Activated CD8-positive, alpha-beta T cell treated with anti-CD3 and anti-CD28 coated beads, Interleukin-2, amount 10 ng/mL, durations not matched to agents 7 days and 5 days (primary cell): ENCODE data around the gene NARF. TPM values are rescaled to one million over a fixed set of nuclear protein-coding genes. Genes with fewer than 3 reads are reported as not detected.
A peak's percentile ranks its signal among the peaks of the same experiment; 100 is the strongest.

Experiments used
- ATAC-seq: fragments of 150-1000 bp; cut with Tn5 transposase; one replicate; pipeline ENCODE4 v1.10.0; 2021; ENCODE audit warnings: moderate library complexity
- CTCF ChIA-PET: fragments of 350-600 bp; sonication (Branson Sonifier 250); formaldehyde crosslinking; loops from one replicate; lab custom pipeline; 2021; ENCODE audit warnings: antibody characterized with exemption; lab: Charles Lee
- POLR2A ChIA-PET: fragments of 350-600 bp; sonication (Branson Sonifier 250); formaldehyde crosslinking; loops from one replicate; lab custom pipeline; 2021; ENCODE audit warnings: antibody characterized with exemption; lab: Charles Lee
- DNase-seq: peaks from one replicate; pipeline ENCODE4 v3.0.0-alpha.2; 2020
- H3K27ac Mint-ChIP-seq: one replicate; pipeline ENCODE4 v1.8.0; 2021; ENCODE audit warnings: mild to moderate bottlenecking, mixed read lengths
- H3K27me3 Mint-ChIP-seq: one replicate; pipeline ENCODE4 v1.8.0; 2021; ENCODE audit warnings: low read depth, mixed read lengths
- H3K36me3 Mint-ChIP-seq: one replicate; pipeline ENCODE4 v1.8.0; 2021; ENCODE audit warnings: low read depth, mixed read lengths
- H3K4me1 Mint-ChIP-seq: one replicate; pipeline ENCODE4 v1.8.0; 2021; ENCODE audit warnings: low read depth, mixed read lengths
- H3K4me3 Mint-ChIP-seq: one replicate; pipeline ENCODE4 v1.8.0; 2021; ENCODE audit warnings: mild to moderate bottlenecking, mixed read lengths
- H3K9me3 Mint-ChIP-seq: one replicate; pipeline ENCODE4 v1.8.0; 2022; ENCODE audit warnings: mixed read lengths; ENCODE audit not compliant: insufficient read depth
- total RNA-seq, 2 experiments: library from RNA; stranded (reverse); gene quantifications; one replicate each; pipeline ENCODE4 v1.2.3, GENCODE V29; 2021

The NARF gene
- total RNA-seq, 2 experiments from 2014 or later: 112 to 114 TPM

GRCh38 chr17:82483836-82484235 is 25.3 kb downstream of the NARF start:
- Mint-ChIP-seq H3K9me3 (no peaks in the 10 kb centered on the region), H3K27ac (no peak overlapping the region), H3K4me1 (peaks cover 30% of the 10 kb centered on the region), H3K4me3 (no peak overlapping the region), H3K27me3 (no peaks in the 10 kb centered on the region), H3K36me3 (peaks cover 63% of the 10 kb centered on the region)
- CTCF ChIA-PET: no interaction called here
- POLR2A ChIA-PET: no interaction called here
- ATAC-seq (no peak), DNase-seq (no peak)

GRCh38 chr17:82486231-82487094 is 27.9 kb downstream of the NARF start:
- no peak for DNase-seq
- ATAC-seq: no peak
- ChIA-PET POLR2A (no interaction called here), CTCF (no interaction called here)
- Mint-ChIP-seq H3K27me3 (no peaks in the 10 kb centered on the region), H3K4me3 (peak overlapping the region; percentile 17), H3K9me3 (no peaks in the 10 kb centered on the region), H3K27ac (peak overlapping the region; percentile 84), H3K36me3 (peaks cover 50% of the 10 kb centered on the region), H3K4me1 (peaks cover 20% of the 10 kb centered on the region)

DNA sequence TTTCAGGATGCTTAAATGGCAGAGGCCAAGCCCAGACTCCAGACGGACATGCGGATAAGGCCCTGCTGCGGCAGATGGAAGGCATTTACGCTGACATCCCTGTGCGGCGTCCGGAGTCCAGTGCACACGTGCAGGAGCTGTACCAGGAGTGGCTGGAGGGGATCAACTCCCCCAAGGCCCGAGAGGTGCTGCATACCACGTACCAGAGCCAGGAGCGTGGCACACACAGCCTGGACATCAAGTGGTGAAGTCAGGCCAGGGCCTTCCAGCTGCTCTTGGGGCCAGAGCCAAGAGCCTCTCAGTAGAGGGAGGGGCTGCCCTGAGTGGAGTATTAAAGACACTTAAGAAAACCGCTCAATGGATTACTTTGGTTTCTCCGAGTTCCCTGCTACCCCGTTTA is 29.4 kb downstream of the NARF start:
- no peak for ATAC-seq
- POLR2A ChIA-PET: no interaction called here
- no peak overlapping the region for H3K4me3 Mint-ChIP-seq
- CTCF ChIA-PET: no interaction called here
- peaks cover 22% of the 10 kb centered on the region for H3K4me1 Mint-ChIP-seq
- no peak overlapping the region for H3K27ac Mint-ChIP-seq
- H3K27me3 Mint-ChIP-seq: no peaks in the 10 kb centered on the region
- H3K36me3 Mint-ChIP-seq: peaks cover 41% of the 10 kb centered on the region
- no peaks in the 10 kb centered on the region for H3K9me3 Mint-ChIP-seq
- DNase-seq: no peak

DNA sequence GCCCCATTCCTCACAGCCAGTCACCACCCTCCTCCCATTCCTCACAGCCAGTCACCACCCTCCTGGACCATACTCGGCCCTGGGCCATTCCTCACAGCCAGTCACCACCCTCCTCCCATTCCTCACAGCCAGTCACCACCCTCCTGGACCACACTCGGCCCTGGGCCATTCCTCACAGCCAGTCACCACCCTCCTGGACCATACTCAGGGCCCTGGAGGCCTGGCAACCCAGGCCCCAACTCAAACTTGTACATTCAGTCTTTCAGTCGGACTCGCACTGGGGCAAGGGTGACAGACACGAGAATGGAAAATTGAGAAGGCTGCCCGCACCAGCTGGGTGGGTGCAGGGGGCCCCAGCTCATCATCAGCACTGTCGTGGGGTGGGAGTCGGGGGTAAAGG is 30.6 kb downstream of the NARF start:
- Mint-ChIP-seq H3K9me3 (no peaks in the 10 kb centered on the region), H3K27me3 (no peaks in the 10 kb centered on the region), H3K27ac (no peak overlapping the region), H3K4me3 (no peak overlapping the region), H3K36me3 (peaks cover 33% of the 10 kb centered on the region), H3K4me1 (peaks cover 30% of the 10 kb centered on the region)
- ChIA-PET POLR2A (interaction anchor here (0.7 kb wide), 1 partner anchor 45 kb away, joined by 4 read pairs; no protein-coding TSS in a partner anchor), CTCF (interaction anchor here (0.9 kb wide), 1 partner anchor 15 kb away, joined by 3 read pairs; no protein-coding TSS in a partner anchor)
- no peak for ATAC-seq
- DNase-seq: no peak

DNA sequence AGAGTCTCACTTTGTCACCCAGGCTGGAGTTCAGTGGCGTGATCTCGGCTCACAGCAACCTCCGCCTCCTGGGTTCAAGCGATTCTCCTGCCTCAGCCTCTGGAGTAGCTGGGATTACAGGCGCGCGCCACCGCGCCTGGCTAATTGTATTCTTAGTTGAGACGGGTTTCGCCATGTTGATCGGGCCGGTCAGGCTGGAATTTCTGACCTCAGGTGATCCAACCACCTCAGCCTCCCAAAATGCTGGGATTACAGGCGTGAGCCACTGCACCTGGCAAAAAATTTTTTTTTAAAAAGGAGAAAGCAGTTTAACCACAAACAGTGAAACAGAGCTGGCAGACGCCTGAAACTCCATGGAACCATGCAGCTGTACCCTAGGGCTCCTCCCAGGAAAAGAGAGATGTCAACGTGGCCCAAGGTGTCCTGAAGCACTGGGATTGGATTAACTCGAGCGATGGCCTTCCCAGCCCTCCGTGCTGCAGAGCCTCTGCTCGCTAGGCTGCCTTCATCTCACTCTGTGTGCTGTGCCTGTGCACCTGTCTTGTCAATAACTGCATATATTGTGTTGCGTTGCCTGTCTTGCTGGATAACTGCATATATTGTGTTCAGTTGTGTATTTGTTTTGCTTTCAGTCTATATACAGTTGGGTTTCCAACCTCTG is 31.4 kb downstream of the NARF start:
- Mint-ChIP-seq H3K27ac (no peak overlapping the region), H3K9me3 (no peaks in the 10 kb centered on the region), H3K27me3 (no peaks in the 10 kb centered on the region), H3K4me1 (peaks cover 35% of the 10 kb centered on the region), H3K4me3 (no peak overlapping the region), H3K36me3 (peaks cover 28% of the 10 kb centered on the region)
- DNase-seq (no peak), ATAC-seq (no peak)
- POLR2A ChIA-PET: interaction anchor here (0.7 kb wide), 1 partner anchor 44 kb away, joined by 4 read pairs; no protein-coding TSS in a partner anchor
- CTCF ChIA-PET: no interaction called here

DNA sequence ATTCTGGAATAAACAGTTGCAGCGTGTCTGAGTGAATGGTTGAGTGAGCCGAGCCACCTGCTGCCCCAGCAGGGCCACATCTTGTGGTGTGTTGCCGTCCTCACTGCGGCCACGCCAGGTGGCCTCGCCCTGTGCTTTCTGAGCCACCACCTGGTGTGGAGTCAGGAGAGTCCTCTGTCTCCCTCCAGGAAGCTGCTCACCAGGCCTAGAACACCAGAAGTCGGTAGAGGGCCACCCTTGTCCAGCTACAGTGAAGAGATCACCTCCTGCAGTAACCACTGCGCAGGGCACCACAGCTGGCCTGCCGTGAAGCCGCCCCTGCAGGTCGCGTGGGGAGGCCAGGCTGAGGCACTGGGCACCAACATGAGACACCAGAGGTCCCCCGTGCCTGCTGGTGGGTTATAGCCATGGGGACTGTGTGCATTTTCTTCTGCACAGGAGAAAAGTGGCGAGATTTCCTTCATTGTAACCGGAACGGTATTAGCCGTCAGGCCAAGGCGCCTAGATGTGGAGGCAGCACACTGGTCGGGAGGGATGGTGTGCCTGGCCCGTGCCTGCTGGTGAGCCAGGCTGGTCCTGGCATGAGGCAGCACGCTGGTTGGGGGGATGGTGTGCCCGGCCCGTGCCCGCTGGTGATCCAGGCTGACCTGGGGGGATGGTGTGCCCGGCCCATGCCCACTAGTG is 32.1 kb downstream of the NARF start:
- ChIA-PET POLR2A (no interaction called here), CTCF (no interaction called here)
- no peak for DNase-seq
- Mint-ChIP-seq H3K27me3 (no peaks in the 10 kb centered on the region), H3K4me1 (peaks cover 35% of the 10 kb centered on the region), H3K36me3 (peaks cover 22% of the 10 kb centered on the region), H3K4me3 (no peak overlapping the region), H3K27ac (peak overlapping the region; percentile 33), H3K9me3 (no peaks in the 10 kb centered on the region)
- ATAC-seq: no peak

- CTCF ChIA-PET: no interaction called here
- Mint-ChIP-seq H3K27ac (no peak overlapping the region), H3K9me3 (no peaks in the 10 kb centered on the region), H3K36me3 (peaks cover 17% of the 10 kb centered on the region), H3K4me1 (peaks cover 35% of the 10 kb centered on the region), H3K27me3 (no peaks in the 10 kb centered on the region), H3K4me3 (no peak overlapping the region)
- POLR2A ChIA-PET: no interaction called here
- DNase-seq (no peak), ATAC-seq (no peak)
Observed at GRCh38 chr17:82491196-82491530, 32.6 kb downstream of the NARF start.

GRCh38 chr17:82491533-82491932 is 33.0 kb downstream of the NARF start:
- ATAC-seq (no peak), DNase-seq (no peak)
- ChIA-PET POLR2A (no interaction called here), CTCF (no interaction called here)
- Mint-ChIP-seq H3K9me3 (no peaks in the 10 kb centered on the region), H3K27me3 (no peaks in the 10 kb centered on the region), H3K36me3 (peaks cover 14% of the 10 kb centered on the region), H3K27ac (no peak overlapping the region), H3K4me3 (no peak overlapping the region), H3K4me1 (peaks cover 35% of the 10 kb centered on the region)

GRCh38 chr17:82492643-82493225 is 34.2 kb downstream of the NARF start:
- peaks cover 7% of the 10 kb centered on the region for H3K36me3 Mint-ChIP-seq
- H3K4me1 Mint-ChIP-seq: peaks cover 37% of the 10 kb centered on the region
- CTCF ChIA-PET: interaction anchor here (1.0 kb wide), 1 partner anchor 11 kb away, joined by 3 read pairs; no protein-coding TSS in a partner anchor
- DNase-seq: no peak
- H3K9me3 Mint-ChIP-seq: no peaks in the 10 kb centered on the region
- ATAC-seq: no peak
- H3K27me3 Mint-ChIP-seq: no peaks in the 10 kb centered on the region
- no peak overlapping the region for H3K27ac Mint-ChIP-seq
- POLR2A ChIA-PET: no interaction called here
- H3K4me3 Mint-ChIP-seq: no peak overlapping the region

DNA sequence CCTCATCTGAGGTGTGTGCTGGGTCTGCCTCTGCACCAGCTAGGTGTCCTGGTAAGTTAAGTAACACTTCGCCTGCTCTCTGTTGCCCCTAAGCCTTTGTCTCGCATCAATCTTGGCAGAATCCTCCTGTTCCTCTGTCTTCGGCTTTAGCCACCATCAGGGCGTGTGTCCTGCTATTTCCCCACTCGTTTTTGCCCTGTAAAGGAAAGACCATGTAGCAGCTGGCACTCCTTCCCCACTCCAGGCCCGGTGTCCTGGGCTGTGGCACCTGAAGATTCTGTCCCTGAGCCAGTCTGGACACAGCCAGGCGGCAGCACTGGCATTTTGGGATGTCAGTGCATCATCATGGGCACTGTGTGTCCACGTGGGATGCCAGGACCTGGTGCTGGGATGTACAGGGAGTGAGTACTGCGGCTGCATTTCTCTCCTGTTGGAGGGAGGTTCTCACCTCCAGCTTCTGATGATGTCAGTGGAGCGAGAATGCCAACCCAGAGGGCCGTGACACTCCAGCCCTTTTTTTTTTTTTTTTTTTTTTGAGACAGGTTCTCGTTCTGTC is 34.8 kb downstream of the NARF start:
- Mint-ChIP-seq H3K4me3 (no peak overlapping the region), H3K27ac (no peak overlapping the region), H3K27me3 (no peaks in the 10 kb centered on the region), H3K36me3 (peaks cover 6% of the 10 kb centered on the region), H3K9me3 (no peaks in the 10 kb centered on the region), H3K4me1 (peaks cover 42% of the 10 kb centered on the region)
- DNase-seq (no peak), ATAC-seq (no peak)
- POLR2A ChIA-PET: interaction anchor here (2.1 kb wide), 1 partner anchor 35 kb away, joined by 6 read pairs; the partner anchor contains the start of gene NARF
- CTCF ChIA-PET: interaction anchor here (0.6 to 1.0 kb wide), 2 partner anchors 11 to 58 kb away, joined by 3 read pairs; no protein-coding TSS in a partner anchor
